C4-2B (cell line): ENCODE results near the gene RANBP17.

Source experiments
- CTCF ChIP-seq: fragments of 450-650 bp; conservative IDR thresholded peaks from 2 replicates; pipeline ENCODE4 v1.5.1; 2017; ENCODE audit warnings: mild to moderate bottlenecking
- ZFX ChIP-seq: fragments of 450-650 bp; IDR thresholded peaks from 2 replicates; pipeline ENCODE4 v1.6.1; 2017

- TF ChIP-seq CTCF (no peak), ZFX (no peak)
Measured at GRCh38 chr5:170819824-170820223, 42.0 kb upstream of the RANBP17 start.
